HUES6 (cell line): ENCODE measurements around the gene GRID1.

Experiments
- H3K27ac ChIP-seq: 2 replicates; pipeline ENCODE4 v1.7.0; 2013; ENCODE audit warnings: low read depth, mild to moderate bottlenecking, low read length, inconsistent platforms
- H3K27me3 ChIP-seq: 2 replicates; pipeline ENCODE4 v1.6.1; 2013; ENCODE audit warnings: low read length; ENCODE audit not compliant: control insufficient read depth, insufficient read depth
- H3K36me3 ChIP-seq: 2 replicates; pipeline ENCODE4 v1.6.1; 2013; ENCODE audit warnings: low read length; ENCODE audit not compliant: control insufficient read depth, insufficient read depth
- H3K4me1 ChIP-seq: 2 replicates; pipeline ENCODE4 v1.6.1; 2013; ENCODE audit warnings: low read length; ENCODE audit not compliant: control insufficient read depth, insufficient read depth
- H3K4me3 ChIP-seq: 2 replicates; pipeline ENCODE4 v1.5.1; 2013; ENCODE audit warnings: low read depth, low read length
- H3K9ac ChIP-seq: one replicate; pipeline ENCODE4 v1.6.1; 2013; ENCODE audit warnings: mild to moderate bottlenecking, low read length
- H3K9me3 ChIP-seq: 2 replicates; pipeline ENCODE4 v1.6.1; 2013; ENCODE audit warnings: low read depth, low read length; ENCODE audit not compliant: control insufficient read depth, insufficient read depth

GRID1 gene

GRCh38 chr10:86287110-86287793 is 79.3 kb downstream of the GRID1 start:
- Histone ChIP-seq H3K4me1 (no peaks in the 10 kb centered on the region), H3K9me3 (no peaks in the 10 kb centered on the region), H3K27me3 (no peaks in the 10 kb centered on the region), H3K27ac (no peak overlapping the region), H3K36me3 (no peaks in the 10 kb centered on the region), H3K4me3 (no peak overlapping the region), H3K9ac (no peak overlapping the region)

DNA sequence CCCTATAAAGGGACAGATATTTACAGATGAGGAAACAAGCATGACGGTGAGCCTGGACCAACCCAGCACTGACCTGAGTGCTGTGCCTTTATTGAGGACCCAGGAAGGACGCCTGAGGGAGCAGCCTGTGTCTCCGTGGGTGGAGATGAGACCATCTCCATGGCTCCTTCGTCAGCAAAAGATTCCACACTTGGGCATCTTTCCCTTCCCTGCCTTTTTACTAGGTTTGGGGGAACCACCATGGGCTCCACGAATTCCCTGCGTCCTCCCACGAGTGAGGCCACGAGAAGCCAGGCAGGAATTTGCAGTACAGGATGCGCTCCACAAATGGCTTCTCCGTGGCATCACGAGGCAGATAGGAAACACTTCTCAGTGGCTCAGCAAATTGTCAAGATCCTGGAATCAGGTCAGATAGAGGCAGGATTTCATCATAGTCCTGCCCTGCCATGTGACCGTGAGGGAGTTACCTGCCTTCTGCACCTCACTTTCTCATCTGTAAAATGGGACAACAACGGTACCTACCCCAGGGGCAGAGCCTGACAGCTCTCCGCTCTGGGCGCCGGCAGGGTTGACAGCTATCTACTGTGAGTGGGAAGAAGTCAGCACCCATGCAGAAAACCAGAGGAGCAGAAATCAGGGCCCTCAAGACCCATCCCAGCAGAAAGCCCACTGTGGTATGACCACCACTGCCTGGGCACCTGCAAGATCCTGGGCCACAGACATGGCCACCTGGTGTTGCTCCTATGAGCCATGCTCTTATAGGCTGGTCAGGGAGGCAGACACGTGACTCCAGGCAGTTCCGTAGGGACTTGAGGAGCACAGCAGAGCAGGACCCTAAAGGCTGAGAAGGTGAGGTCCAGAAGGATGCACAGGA is 80.1 kb downstream of the GRID1 start:
- Histone ChIP-seq H3K4me3 (no peak overlapping the region), H3K9ac (no peak overlapping the region), H3K27ac (no peak overlapping the region), H3K36me3 (no peaks in the 10 kb centered on the region), H3K9me3 (no peaks in the 10 kb centered on the region), H3K27me3 (no peaks in the 10 kb centered on the region), H3K4me1 (no peaks in the 10 kb centered on the region)

GRCh38 chr10:86285136-86285790 is 81.3 kb downstream of the GRID1 start:
- Histone ChIP-seq H3K27me3 (no peaks in the 10 kb centered on the region), H3K4me1 (no peaks in the 10 kb centered on the region), H3K36me3 (no peaks in the 10 kb centered on the region), H3K27ac (no peak overlapping the region), H3K9ac (no peak overlapping the region), H3K4me3 (no peak overlapping the region), H3K9me3 (no peaks in the 10 kb centered on the region)

- H3K4me1 ChIP-seq, result no peaks in the 10 kb centered on the region
- H3K27ac ChIP-seq, result no peak overlapping the region
- no peaks in the 10 kb centered on the region for H3K9me3 ChIP-seq
- H3K4me3 ChIP-seq, result no peak overlapping the region
- H3K9ac ChIP-seq, result no peak overlapping the region
- no peaks in the 10 kb centered on the region for H3K27me3 ChIP-seq
- no peaks in the 10 kb centered on the region for H3K36me3 ChIP-seq
Observed at GRCh38 chr10:86284355-86285105, 82.1 kb downstream of the GRID1 start.

- Histone ChIP-seq H3K4me3 (no peak overlapping the region), H3K36me3 (no peaks in the 10 kb centered on the region), H3K4me1 (no peaks in the 10 kb centered on the region), H3K27ac (no peak overlapping the region), H3K9me3 (0 out of 2 replicates have a peak, but pooled peaks cover 3% of the 10 kb centered on the region), H3K9ac (no peak overlapping the region), H3K27me3 (no peaks in the 10 kb centered on the region)
Observed at GRCh38 chr10:86283466-86284287, 82.9 kb downstream of the GRID1 start.

GRCh38 chr10:86282664-86283465 is 83.7 kb downstream of the GRID1 start:
- Histone ChIP-seq H3K9me3 (0 out of 2 replicates have a peak, but pooled peaks cover 5% of the 10 kb centered on the region), H3K27me3 (no peaks in the 10 kb centered on the region), H3K27ac (no peak overlapping the region), H3K4me1 (no peaks in the 10 kb centered on the region), H3K36me3 (no peaks in the 10 kb centered on the region), H3K9ac (no peak overlapping the region), H3K4me3 (no peak overlapping the region)

- H3K36me3 ChIP-seq, result no peaks in the 10 kb centered on the region
- no peaks in the 10 kb centered on the region for H3K27me3 ChIP-seq
- no peaks in the 10 kb centered on the region for H3K4me1 ChIP-seq
- no peak overlapping the region for H3K9ac ChIP-seq
- H3K9me3 ChIP-seq, result 0 out of 2 replicates have a peak, but pooled peaks cover 11% of the 10 kb centered on the region
- no peak overlapping the region for H3K4me3 ChIP-seq
- H3K27ac ChIP-seq, result no peak overlapping the region
Observed at GRCh38 chr10:86281396-86281795, 85.2 kb downstream of the GRID1 start.

- no peaks in the 10 kb centered on the region for H3K27me3 ChIP-seq
- no peak overlapping the region for H3K4me3 ChIP-seq
- no peaks in the 10 kb centered on the region for H3K4me1 ChIP-seq
- H3K9me3 ChIP-seq, result peaks cover 17% of the 10 kb centered on the region; the same call in 1 of the 2 replicates
- no peaks in the 10 kb centered on the region for H3K36me3 ChIP-seq
- no peak overlapping the region for H3K27ac ChIP-seq
- no peak overlapping the region for H3K9ac ChIP-seq
Observed at GRCh38 chr10:86269332-86269731, 97.3 kb downstream of the GRID1 start.

- Histone ChIP-seq H3K36me3 (no peaks in the 10 kb centered on the region), H3K9me3 (peaks cover 16% of the 10 kb centered on the region; the same call in 1 of the 2 replicates), H3K27ac (no peak overlapping the region), H3K4me1 (peaks cover 4% of the 10 kb centered on the region), H3K9ac (no peak overlapping the region), H3K4me3 (no peak overlapping the region), H3K27me3 (no peaks in the 10 kb centered on the region)
Observed at GRCh38 chr10:86267286-86268195, 99.1 kb downstream of the GRID1 start.
